GM18861 (cell line): Measurements from ENCODE around the gene IQCH.
"Not testable (repeated sequence)": the region's sequence is repeated elsewhere in the genome, so short reads cannot be mapped to it uniquely, and the experiment has no call there.

Experiments
- ATAC-seq: cut with Tn5 transposase; IDR thresholded peaks from one replicate; pipeline ENCODE4 v1.9.1; 2021; ENCODE audit not compliant: unreplicated experiment

The IQCH gene

DNA sequence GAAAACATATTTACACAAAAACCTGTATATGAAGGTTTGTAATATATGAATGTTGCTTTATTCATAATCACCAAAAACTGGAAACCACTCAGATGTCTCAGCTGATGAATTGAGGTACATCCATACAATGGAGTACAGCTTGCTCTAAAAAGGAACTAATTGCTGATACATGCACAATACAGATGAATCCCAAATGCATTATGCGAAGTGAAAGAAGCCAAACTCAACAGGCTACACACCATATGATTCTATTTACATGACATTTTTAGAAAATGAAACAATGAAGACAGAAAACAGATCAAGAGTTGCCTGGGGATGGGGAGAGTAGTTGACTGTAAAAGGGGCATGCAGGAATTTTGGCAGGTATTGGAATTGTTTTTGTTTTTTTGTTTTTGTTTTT is 95.5 kb downstream of the IQCH start:
- ATAC-seq = no peak

GRCh38 chr15:67358391-67358790 is 103.8 kb downstream of the IQCH start:
- ATAC-seq = no peak

DNA sequence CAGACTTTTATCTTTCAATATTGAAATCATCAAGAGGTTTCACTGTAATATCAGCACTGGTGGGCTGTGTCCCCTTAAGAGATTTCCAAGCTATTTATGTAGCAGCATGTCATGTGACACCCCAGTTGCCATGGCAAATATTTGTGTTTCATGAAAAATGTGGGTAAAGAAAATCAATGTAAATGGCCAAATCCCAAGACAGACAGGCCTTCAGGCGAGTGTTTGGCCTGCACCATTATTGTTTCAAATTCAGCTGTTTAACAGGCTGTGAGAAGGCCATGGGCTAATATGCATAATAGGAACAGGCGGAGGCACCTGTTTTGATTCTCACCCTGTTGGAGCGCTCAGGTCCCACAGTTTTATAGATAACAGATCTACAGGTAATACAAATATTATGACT is 104.2 kb downstream of the IQCH start:
- no peak for ATAC-seq

- no peak for ATAC-seq
Measured at GRCh38 chr15:67359431-67360079, 105.0 kb downstream of the IQCH start.

GRCh38 chr15:67361100-67361499 is 106.5 kb downstream of the IQCH start:
- no peak for ATAC-seq

DNA sequence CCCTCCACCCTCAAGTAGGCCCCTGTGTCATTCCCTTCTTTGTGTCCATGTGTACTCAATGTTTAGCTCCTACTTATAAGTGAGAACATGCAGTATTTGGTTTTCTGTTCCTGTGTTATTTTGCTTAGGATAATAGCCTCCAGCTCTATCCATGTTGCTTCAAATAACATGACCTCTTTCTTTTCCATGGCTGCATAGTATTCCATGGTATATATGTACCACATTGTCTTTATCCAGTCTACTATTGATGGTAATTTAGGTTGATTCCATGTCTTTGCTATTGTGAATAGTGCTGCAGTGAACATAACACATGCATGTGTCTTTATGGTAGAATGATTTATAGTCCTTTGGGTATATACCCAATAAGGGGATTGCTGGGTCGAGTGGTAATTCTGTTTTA is 109.1 kb downstream of the IQCH start:
- ATAC-seq = not testable (repeated sequence)

DNA sequence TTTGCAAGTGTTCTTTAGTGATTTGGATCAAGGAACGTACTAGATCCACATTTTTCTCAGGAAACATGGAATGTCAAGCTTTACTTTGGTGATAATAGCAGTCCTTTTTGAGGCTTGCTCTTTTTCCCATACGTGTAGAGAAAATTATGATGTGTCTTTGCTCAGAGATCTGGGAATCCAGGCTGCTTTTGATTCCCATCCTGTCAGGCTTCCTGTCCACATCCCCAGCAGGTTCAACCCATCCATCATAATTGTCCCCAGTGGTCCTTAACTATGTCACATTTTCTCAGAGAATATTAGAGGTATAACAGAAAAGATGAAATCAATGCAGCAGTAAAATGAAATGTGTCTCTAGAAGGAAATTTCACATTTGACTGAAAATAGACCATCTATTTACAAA is 111.4 kb downstream of the IQCH start:
- ATAC-seq = no peak

GRCh38 chr15:67366904-67367303 is 112.3 kb downstream of the IQCH start:
- no peak for ATAC-seq

DNA sequence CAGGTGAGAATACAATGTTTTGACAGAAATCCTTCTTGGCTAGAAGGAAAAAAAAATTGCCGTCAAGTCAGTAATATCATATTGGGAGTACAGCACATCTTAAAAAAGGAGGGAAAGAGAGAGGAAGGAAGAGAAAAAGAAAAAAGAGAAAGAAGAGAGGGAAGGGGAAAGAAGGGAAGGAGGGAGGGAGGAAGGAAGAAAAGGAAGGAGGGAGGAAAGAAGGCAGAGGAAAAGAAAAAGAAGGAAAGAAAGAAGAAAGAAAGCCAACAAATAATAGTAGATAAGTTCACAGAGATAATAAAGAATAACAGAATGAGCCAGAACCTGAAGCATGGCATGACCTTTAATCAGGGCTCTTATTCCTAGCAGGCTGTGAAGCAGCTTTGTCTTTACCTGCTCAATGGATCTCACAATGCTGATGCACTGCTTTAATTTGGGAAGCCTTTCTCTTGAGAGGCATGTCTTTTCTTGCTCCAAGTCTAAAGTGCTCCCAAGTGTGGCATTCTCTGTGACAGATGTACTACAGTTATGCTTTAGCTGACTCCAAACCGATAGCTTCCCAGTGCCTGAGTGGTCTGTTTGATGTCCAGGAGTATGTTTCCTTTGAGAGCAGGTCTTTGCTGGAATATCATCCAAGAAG is 114.9 kb downstream of the IQCH start:
- ATAC-seq = no peak

DNA sequence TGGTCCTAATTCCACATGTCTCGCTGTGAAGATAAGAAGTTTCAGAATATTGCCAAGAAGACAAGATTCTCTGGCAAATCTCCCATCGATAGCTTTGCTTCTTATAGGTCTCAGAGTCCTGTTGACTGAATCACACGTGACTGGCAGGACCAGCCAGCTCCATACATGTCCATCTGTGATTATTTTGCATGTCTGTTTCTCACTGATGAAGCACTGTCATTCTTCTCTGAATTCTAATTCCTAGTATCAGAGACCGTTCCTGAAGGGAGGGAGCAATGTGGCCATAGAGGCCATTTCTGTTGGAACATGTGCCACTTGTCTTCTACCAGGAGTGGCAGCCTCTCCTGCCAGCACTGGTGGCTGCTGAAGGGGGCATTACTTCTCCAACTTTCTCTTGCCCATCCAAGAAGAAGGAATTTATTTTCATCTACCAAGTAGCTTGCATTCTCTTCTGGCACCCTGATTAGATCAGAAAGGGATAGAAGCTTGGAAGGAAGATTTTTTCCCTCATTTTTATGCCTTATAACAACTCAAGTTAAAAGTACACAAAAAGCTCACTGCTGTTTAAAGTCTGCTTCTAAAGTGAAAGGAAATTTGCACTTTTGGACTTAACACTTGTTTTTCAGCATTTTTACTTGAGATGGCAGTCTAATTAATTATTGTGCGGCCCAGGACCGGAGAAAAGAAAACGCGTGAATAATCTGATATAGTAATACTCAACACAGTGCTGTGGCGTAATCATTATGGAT is 115.8 kb downstream of the IQCH start:
- no peak for ATAC-seq

GRCh38 chr15:67372543-67372942 is 118.0 kb downstream of the IQCH start:
- ATAC-seq = no peak

DNA sequence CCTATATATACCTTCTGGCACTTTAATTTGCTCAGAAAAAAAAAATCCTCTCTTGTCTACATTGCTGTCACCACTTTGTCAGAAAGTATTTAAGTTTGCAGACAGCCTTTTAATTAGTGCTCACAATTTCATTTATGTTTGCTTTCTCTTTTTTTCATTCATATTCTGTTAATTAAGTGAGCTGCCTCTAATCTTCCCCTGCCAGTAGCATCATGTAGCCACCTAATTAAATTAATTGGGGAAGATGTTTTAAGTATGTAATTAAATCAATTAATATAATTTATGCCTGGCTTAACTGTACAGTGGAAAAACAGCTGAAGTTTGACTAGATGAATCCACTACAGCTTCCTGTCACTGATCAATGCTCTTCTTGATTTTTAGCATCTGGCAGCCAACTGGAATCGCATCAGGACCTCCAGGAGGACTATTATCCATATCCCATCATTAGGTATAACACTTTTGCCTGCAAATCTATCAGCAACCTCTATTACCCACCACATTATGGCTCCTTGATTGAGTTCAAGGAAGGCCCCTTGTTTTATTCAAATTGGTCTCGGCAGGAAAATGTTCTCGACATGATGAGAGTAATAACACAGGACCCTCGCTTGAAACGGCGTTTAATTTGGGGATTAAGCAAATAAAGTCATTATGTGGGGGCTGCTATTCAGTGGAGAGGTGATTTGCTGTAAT is 118.5 kb downstream of the IQCH start:
- ATAC-seq = no peak

DNA sequence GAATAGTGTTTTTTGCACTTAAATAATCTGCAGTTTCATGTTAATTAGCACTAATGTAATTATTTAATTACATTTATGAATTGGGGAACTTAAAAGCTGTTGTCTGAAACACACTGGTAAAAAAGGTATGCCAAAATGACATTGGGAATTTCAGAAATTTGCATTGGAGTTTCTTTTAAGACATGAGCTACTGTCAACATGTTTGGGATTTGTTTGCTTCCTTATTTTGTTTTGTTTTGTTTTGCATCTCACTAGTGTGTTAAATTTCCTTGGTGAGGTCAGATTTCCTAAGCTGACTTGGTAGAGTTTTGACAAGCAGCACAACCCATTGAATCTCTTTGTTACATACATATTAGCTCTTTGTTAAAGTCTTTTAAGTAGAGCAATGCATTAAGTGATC is 119.4 kb downstream of the IQCH start:
- no peak for ATAC-seq

DNA sequence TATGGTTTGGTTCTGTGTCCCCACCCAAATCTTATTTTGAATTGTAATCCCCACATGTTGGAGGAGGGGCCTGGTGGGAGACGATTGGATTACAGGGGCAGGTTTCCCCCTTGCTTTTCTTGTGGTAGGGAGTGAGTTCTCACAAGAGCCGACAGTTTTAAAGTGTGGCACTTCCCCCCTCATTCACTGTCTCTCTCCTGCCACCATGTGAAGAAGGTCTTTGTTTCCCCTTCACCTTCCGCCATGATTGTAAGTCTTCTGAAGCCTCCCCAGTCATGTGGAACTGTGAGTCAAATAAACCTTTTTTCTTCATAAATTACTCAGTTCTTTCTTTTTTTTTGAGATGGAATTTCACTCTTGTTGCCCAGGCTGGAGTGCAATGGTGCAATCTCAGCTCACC is 124.9 kb downstream of the IQCH start:
- no peak for ATAC-seq

DNA sequence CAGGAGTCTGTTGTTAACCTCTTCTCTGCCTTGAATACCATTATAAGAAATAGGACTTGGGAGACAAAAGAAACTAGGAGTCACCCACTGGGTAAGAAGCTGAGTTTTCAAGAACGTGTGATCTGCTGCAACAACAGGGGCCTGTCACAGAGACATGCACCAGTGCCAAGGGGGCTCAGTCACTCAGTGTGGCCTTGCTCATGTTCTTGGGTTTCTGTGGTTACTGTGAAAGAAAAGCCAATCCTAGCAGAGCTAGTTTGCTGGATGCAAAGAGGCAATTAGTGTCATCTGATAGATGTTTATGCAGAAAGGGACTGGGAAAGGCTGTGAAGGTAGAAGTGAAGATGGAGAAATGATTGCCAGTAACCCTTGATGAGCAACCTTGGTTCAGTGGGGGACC is 126.3 kb downstream of the IQCH start:
- ATAC-seq = no peak

- no peak for ATAC-seq
Measured at GRCh38 chr15:67381416-67382045, 126.9 kb downstream of the IQCH start.

GRCh38 chr15:67382723-67383122 is 128.1 kb downstream of the IQCH start:
- no peak for ATAC-seq

DNA sequence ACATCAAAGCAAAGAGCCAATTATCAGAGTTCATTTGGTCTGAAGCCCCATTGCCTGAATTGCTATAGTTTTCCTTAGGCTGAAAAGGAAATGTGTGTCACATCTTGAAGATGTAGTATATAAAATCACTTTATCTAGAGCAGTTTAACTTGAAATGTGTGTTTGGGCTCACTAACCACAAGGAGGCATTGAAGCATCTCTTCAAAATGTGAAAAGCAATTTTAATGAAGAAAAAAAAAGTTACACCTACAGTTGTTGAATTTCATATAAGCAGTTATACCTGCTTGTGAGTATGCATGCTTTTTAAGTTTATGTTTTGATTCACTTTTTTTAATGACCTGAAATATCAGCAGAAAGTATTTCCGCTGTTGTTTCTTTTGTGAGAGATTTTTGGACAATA is 129.3 kb downstream of the IQCH start:
- ATAC-seq = no peak

DNA sequence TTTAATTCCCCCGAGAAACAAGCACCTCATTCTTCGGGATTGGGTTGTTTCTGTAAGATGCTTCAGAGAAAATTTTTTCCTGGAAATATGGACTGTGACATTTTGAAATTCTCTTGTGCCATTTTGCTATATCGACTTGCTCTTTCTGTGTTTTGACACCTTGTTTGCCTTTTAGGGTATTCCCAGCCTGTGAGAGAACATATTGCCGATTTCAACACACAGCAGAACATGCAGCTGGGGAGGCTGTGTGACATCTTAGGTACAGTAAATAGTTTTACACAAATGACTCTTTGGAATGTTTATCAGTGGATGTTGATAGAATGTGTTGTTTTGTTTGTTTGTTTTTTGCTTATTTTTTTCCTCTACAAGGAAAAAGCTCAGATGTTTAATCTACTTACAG is 130.2 kb downstream of the IQCH start:
- ATAC-seq = no peak

- no peak for ATAC-seq
Measured at GRCh38 chr15:67385971-67386370, 131.4 kb downstream of the IQCH start.

- ATAC-seq = no peak
Measured at GRCh38 chr15:67386947-67387346, 132.4 kb downstream of the IQCH start.
